Stimulated activated CD8-positive, alpha-beta memory T cell treated with anti-CD3 and anti-CD28 coated beads, Interleukin-15, amount 100 ng/mL, for 1 hour (primary cell): ENCODE results near the gene BOD1L1.

Experiments used
- DNase-seq: peaks from one replicate; pipeline ENCODE4 v3.0.0-alpha.2; 2020; ENCODE audit warnings: low read depth

BOD1L1 gene

DNA sequence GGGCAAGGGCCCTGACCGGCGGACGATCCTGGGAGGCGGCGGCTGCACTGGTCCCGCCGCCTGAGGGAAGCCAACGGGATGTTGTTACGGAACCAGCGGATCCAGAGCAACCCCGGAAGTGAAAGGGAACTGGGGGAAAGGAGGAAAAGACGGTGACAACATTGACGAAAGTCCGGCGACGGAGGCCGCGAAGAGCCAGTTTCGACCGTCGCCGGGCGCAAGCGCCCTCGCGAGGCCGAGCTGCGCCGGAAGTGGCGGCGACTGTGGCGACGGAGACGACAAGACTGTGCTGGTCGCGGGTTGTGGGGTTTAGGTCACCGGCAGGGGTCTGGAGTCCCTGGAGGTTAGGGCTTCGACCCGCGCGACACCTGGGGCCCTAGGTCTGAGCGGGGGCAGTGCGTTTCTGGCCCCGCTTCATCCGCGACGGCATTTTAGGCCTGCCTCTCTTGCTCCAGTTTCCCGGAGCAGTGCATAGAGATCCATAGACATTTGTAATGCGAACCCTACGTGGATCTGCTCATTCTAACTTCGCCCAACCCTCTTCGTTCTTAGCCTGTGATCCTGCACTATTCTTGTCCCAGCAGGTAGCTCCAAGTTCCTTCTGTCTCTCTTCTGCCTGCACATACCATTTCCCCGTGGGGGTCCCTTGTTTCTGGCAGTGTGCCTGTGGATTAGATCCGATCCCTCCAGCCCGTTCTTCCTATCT lies at the start of gene BOD1L1:
Gene BOD1L1 (minus strand): TSS at position 120 of the 706 bp plus-strand sequence. CDS start 138 bp downstream, outside the sequence.
- DNase-seq, result peak; percentile 46

DNA sequence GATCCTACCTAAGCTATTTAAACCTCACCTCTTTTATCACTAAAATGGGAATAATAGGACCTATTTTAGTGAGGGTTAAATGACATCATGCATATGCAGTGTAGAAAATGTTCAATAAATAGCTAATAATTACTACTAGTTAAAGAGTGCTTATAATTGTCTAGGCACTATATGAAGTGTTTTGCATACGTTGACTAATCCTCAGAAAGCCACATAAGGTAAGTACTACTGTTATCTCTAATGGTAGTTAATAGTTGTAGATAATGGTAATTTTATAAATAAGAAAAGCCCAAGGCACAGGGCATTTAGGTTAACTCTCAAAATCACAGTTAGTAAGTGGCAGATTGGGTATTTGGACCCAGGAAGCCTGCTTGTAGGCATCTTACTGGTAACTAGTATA lies 47.4 kb upstream of the BOD1L1 start:
- no peak for DNase-seq

DNA sequence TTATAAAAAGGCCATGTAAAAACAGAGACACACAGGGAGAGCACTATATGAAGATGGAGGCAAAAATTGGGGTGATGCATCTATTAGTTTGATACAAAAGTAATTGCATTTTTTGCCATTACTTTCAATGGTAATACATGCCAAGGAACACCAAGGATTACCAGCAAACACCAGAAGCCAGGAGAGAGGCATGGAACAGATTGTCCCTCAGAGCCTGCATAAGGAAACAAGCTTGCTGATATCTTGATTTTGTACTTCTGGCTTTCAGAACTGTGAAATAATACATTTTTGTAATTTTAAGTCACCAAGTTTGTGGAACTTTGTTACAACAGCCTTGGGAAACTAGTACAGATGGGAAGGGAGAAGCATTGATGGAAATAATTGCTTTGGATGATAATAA lies 45.6 kb upstream of the BOD1L1 start:
- no peak for DNase-seq

DNA sequence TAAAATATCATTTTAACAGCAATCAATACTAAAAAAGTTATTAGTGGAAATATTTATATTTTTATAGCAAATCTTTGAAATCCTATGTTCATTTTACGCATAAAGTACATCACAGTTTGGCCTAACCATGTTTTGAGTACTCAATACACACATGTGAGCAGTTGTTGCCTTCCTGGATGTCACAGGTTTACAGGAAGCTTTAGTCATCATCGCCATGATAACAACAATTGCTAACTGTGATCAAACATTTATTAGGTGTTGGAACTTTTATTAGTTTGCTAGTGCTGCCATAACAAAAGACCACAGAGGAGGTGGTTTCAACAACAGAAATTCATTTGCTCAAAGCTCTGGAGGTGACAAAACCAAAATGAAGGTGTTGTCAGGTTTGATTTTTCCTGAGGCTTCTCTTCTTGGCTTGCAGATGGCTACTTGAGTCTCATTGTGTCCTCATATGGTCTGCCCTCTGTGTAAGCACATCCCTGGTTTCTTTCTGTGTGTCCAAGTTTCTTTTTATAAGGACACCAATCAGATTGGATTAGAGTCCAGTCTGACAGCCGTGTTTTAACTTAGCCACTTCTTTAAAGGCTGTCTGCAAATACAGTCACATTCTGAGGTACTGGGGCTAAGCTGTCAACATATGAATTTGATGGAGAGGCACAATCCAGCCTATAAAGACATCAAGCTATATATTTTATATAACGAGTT lies 43.1 kb upstream of the BOD1L1 start:
- no peak for DNase-seq

DNA sequence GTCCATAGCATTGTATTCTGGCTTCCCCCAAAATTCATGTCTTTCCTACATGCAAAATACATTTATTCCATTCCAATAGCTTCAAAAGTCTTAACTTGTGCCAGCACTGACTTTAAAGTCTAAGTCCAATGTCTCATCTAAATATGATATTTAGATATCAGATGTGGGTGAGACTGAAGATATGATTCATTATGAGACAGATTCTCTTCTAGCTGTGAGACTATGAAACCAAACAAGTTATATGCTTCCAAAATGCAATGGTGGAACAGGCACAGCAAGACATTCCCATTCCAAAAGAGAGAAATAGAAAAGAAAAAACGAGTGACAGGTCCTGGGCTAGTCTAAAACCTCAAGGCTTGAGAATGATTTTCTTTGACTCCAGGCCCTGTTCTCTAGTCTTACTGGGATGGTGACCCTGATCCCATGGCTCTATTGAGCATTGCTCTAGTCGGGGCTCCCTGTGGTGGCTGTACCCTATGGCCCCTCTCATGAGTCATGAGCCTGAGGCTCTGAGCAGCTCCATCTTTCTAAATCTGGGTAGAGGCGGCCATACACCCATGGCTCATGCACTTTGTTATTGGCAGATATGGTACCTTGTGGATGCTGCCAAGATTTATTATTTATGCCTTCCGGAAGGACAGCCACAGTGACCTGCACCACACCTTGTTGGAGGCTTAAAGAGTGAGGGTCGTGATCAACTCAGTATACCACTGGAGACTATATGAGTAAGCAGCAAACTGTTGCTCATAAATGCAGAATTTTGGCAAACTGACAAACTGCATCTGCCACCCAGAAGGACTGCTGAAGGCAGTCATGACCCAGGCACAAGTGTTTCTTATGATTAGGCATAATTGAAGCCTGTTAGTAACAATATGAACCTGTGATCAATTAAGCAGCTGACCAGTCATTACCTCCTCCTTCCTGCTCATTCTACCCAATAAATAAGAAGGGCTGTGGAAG lies 38.5 kb upstream of the BOD1L1 start:
- DNase-seq, result no peak

DNA sequence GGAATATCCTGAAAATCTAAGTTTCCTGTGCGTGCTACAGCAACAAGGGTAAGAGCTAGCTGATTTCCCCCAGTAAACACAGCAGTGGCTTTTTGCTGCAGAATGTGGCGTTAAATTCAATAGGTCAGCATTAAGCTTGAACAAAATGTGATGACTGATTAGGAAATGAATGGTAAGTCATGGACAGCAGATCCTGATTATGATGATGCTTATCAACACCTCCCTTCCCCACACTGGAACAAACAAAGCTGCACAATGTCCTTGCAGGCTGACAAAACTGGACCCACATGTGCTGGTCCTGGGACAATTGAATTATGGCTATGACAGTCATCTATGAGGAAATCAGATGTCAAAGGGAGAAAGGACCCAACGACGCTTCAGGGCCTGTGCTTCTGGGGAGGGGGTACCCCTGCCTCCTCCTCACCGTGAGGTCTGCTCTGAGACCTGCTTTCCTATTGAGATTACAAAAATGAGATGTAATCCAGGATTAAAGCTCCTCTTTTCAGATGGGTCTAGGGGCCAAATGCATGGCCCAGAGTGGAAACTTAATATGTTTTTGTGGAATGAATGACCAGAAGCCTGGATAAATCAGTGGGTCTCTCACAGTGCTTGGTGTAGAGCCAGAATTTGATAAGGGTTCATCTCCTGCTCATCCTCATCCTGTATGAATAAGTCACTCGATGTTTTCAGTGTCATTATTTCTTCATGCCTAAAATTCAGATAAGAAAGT lies 32.0 kb upstream of the BOD1L1 start:
- DNase-seq, result no peak

DNA sequence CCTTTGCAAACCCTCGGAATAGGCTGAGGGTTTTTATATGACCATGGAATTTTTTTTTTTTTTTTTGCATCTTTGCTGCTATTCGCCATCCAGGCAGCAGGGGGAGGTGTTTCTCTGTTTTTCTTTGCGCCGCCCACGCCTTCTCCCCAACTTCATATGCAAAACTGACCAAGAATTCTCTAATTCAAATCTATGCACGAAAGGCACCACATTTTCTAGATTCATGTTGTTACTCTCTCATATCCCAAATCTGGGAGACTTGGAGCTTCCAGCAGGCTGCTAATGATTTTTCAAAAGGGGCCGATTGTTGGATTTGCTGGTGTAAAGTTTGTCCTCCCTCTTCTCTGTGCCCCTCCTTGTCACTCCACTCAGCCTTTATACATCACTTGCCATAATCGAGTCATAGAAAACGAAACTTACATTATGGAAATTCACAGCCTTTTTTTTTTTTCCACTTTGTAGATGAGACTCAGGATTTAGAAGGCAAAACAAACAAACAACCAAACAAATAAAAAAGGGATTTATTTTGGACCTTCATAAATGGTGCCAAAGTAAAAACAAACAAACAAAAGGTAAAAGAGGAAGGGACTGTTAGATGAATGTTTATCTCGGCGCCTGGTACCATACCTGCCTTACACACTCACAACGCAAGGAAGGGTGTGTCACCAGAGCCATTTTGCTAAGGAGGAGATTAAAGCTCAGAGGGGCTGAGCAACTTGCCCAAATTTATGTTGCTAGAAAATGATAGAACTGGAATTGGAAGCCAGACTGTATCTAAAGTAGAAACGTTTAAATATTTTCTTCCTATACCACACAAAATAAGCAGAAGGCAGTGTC lies 29.3 kb upstream of the BOD1L1 start:
- peak; percentile 35 for DNase-seq

DNA sequence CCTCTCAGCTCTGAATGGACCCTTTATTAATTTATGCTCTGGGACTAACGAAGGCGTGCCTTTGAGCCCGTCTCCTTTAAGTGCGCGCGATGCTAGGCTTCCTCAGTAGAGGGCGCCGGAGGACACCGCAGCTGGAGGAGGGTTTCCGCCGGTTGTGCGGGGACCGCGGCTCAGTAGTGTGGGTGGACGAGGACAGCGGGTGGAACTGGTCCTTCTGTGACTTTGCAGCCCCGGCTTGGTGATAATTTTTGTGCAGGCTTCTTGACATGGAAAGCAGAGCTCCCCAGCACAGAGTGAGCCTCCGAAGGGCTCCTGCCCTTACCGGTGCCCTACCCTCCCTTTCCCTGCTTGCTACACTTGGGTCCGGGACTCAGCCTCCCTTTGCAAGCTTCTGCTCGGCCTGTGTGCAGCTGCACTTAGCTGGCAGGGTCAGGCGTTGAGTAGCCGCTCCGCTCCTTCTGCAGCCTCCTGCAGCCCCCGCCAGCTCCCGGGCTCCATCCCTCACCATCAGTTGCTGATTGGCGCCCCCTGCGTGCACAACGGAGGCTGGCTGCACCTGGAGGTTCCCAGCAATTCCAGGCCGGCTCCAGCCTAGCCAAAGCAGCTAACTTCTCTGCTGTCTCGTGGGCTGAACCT lies 26.8 kb upstream of the BOD1L1 start:
- DNase-seq, result peak; percentile 70

DNA sequence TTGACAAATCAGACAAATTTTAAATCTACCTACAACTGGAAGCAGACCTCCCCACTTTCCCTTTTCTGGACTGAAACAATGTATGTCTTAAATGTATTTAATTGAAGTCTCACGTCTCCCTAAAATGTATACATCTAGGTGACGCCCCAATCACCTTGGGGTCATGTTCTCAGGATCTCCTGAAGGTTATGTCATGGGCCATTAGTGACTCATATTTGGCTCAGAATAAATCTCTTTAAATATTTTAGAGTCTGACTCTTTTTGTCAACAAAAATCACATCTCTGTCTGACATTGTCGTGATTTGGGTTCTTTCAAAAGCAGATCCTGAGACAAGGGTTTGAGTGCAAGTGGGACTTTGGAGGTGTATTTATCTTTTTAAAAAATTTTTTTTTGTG lies 26.2 kb upstream of the BOD1L1 start:
- DNase-seq, result no peak

DNA sequence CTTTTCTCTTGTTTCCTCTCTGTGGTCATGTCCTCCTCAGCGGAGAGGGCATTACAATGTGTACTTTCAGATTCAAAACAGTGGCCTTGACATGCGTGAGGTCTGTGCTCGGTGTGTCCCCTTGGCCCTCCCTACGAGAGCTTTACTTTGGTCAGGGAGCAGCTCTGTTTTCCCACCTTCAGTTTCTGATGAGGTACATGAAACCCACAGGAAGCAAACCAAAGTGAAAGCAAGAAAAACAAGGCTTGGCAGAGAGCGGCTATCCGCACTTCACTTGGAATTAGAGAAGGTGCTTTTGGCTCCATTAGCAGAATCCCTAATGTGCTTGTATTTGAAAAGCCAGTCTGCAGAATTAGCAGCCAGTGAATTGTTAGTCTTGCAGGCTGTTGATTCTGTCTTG lies 19.5 kb upstream of the BOD1L1 start:
- DNase-seq, result no peak

DNA sequence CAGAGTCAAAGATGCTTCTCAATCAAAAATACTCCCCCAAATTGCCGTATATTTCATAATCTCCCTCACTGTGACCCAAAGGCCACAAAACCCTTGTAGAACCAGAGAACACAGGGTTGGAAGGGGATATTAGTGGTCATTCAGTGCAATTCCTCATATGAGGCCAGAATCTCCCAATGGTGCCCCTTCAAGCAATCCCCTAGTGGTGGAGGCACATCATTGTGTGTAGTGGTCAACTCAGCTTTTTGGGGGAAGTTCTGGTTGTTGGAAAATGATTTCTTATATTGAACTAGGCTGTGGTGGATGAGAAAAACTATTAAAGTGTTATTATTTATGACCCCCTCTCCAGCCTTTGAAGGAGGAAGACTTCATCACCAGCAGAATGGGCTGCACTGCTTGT lies 17.6 kb upstream of the BOD1L1 start:
- no peak for DNase-seq

DNA sequence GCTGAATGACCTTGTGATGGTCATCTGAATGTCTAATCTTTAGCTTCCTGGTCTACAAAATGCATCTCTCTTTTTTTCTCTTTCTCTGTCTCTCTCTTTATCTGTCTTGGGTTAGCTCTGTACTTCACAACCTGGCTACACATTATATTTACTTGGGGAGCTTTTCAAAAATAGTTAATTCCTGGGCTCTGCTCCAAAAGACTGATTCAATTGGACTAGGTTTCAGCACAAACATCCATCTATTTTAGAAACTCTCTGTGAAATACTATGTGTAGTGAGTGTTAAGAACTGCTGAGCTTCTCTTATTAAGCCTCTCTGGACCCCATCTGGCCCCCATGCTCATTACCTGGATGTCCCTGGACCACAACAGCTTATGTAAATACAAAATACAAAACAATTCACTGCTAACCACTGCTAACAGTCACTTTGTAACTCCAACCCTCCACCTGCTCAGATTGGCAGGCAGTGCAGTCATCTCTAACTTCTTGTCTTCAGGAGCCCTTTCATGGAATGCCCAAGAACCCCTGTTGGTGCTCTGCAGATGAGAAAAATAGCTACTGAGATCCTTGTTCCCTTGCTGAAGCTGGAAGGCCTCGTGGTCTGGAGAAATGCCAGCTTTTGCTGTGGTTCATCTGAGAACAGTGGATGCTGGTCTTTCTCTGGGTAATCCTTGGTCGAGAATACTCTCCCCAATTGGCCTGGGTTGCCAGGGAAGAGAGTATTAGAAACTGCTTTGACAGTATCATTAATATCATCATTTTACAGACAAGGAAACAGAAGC lies 14.8 kb upstream of the BOD1L1 start:
- no peak for DNase-seq

DNA sequence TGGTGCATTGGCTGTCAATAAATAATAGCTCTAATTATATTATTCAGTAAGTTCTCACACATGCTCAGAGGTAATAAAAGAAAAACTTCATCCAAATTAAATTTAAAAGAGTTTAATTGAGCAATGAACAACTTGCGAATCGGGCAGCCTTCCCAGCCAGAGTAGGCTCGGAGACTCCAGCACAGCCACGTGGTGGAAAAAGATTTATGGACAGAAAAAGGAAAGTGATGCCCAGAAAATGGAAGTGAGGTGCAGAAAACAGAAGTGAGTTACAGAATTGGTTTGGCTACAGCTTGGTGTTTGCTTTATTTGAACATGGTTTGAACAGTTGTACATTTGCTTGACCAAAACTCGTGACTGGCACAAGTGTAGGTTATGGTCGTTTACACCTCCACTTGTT lies 13.6 kb upstream of the BOD1L1 start:
- DNase-seq, result no peak

DNA sequence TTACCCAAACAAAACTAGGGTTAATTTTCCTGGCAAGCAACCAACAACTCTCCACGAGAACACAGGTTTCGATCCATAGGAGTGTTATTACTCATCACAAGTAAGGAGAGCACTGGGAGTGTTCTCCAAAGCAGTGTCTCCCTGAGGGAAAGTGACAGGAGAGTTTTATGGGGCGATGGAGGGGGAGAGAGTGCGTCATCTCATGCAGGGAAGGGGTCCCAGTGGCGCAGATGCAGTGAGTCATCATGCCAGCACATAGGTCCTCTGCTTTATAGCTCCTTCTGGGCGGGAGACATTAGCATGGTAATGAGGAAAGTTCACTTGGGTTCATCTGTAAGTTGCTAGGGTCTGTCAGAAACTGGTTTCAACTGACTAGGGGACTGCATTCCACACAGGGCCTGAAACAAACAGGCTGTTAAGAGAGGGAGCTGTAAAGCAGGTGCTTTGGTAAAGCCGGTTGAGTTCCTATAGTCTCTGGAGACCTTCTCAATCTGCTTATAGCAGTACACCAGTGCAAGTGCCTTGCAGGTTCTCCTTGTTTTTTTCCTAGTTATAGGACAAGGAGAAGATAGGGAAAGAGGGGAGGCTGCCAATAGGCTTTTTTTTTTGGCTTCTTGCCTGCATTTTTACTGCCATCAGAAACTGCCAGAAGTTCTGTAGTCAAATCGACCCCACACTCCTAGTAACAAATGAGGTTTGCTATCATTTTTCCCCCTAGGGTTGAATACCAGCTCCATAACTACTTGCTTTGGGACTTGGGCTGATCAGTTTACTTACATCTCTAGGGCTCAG lies 12.8 kb upstream of the BOD1L1 start:
- DNase-seq, result no peak

DNA sequence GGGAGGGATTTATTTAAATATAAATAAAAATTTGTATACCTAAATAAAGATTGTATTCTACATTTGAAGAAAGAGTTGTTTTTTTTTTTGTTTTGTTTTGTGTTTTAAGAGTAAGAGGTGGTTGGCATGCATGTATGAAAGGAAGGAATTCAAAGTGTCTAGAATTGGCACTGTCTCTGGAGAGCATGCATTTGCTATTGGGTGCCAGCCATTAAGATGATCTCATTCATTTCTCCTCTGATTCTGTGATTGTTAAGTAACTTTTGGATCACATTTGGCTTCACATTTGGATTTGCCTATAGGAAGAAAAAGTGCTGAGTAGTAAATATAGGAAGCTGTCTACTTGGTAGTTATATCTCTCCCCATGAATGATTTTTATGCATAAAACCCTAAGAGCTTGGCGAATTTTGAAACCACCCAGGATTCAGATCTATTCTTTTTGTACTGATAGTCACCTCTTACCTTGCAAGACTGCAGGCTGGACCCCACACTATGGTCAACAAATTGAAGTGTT lies 7.8 kb upstream of the BOD1L1 start:
- DNase-seq, result no peak

DNA sequence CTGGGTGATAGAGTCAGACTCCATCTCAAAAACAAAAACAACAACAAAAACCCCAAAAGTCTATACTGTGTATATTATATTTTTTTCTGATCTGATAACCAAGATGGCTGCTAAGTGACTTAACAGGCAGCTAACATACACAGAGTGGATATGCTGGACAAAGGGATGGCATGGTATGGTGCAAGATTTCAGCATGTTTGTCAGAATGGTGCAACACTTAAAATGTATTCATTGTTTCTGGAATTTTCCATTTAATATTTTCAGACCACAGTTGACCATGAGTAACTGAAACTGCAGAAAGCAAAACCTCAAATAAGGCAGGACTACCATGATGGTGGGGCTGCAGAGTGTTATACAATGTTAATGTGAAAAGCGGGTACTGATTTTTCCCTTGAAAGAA lies 6.1 kb upstream of the BOD1L1 start:
- no peak for DNase-seq

DNA sequence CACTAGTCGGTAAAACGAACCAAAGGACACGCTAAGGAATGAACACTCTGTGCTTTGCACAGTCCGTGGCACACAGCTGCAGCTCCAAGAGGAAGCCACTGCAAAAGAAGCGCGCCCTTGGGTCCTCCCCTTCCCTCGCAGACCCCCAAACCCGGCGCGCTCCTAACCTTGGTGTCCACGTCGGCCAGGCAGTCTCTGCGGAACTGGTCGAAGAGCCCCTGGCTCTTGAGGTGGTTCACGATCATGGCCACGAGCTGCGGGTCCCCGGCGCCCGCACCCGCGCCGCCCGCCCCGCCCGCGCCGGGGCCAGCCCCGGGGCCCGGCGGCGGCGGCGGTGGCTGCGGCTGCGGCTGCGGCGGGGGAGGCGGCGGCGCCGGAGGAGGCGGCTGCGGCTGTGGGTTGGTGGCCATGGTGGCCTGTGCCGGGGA lies 333 bp downstream of the BOD1L1 start:
- DNase-seq, result peak; percentile 2

DNA sequence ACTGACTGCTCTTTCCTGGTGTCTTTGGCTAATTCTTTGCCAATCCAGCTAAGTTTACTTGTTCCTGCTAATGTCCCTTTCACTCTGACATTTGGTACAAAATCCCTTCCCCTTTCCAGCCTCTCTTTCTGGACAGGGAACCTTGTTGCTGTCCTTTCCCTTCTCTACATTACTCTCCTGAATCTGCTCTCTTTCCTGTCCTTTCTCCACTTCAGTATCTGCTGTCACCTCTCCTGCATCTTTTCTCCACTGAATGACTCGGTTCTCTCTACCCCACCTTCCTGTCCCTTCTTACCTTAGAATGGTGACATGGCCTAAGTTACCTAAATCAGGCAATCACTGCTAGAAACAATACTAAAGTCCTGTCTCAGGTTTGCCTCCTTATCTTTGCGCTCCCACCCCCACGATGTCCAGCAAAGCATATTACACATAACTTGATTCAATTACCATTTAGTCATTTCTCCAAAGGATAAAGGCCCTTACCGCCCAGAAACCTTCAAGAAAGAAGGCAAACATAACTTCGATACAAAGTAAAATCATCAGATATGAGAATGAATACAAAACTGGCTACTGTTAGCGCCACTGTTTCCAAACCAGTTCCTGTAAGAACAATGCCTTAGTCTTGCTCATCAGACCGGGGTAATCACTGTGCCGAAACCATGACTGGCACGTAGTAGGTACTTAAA lies 890 bp downstream of the BOD1L1 start:
- no peak for DNase-seq
